Measurements from ENCODE around the gene IL1RL2. TPM values are rescaled to one million over a fixed set of nuclear protein-coding genes. Genes with fewer than 3 reads are reported as not detected.

Gene IL1RL2
- total and polyA plus RNA-seq, 2 of the 8 experiments (the other 6 are each of a cell fraction or from before 2014, with no cell fraction given), result not detected

DNA sequence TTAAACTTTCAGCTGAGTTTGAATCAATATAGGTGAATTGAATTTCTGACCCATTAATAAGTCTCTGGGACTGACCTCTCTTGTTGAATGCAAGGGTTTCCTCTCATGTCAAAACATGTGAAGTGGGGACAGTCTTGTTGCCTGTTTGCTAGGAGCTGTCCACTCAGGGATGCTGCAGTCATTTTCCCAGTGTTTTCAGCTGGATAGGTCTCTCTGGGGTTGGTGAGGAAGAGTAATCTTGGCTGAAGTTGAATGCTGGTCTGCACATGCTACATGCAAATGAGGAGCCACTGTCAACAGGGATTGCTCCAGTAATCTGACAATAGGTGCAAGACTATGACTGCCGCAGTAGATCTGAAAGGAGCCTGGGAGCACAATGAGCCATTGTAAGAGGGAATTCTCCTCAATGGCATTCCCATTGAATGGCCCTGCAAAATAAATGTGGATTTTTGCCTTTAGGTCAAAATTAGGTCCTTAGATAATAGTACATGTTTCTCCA is 90.4 kb downstream of the IL1RL2 start:
- H2BK12ac ChIP-seq (ENCODE audit: low read depth, low read length), result no peak overlapping the region
- H3K4me1 ChIP-seq (replicated peaks in 1 of 4; ENCODE audit: control insufficient read depth in 3 of 4, insufficient read depth in 4 of 4, low read length in 3 of 4), result no peaks in the 10 kb centered on the region
- H3K4me3 ChIP-seq (ENCODE audit: extremely low read depth in 1 of 4, insufficient read depth in 2 of 4, low read depth in 3 of 4, low read length in 4 of 4), result no peak overlapping the region
- no peaks in the 10 kb centered on the region for H3K23me2 ChIP-seq (ENCODE audit: low read depth, low read length)
- ChIA-PET POLR2A (ENCODE audit: partially characterized antibody) (no interaction called here), CTCF (ENCODE audit: partially characterized antibody) (interaction anchor here (1.0 to 2.1 kb wide), 4 partner anchors 9 to 36 kb away, joined by 3 to 6 read pairs (median 4); no protein-coding TSS in a partner anchor)
- H2AK5ac ChIP-seq (ENCODE audit: low read depth, low read length), result no peak overlapping the region
- H2BK20ac ChIP-seq (ENCODE audit: low read length), result no peak overlapping the region
- H3K27me3 ChIP-seq (replicated peaks in 1 of 4; ENCODE audit: control insufficient read depth in 3 of 4, extremely low read depth in 1 of 4, insufficient read depth in 3 of 4, low read length in 3 of 4), result no peaks in the 10 kb centered on the region
- no peak overlapping the region for H2AFZ ChIP-seq (ENCODE audit: low read length)
- H3K56ac ChIP-seq (replicated peaks; ENCODE audit: insufficient read length, low read depth, low read length), result no peak overlapping the region
- H3K14ac ChIP-seq (ENCODE audit: insufficient read length), result no peak overlapping the region
- no peaks in the 10 kb centered on the region for H3K79me2 ChIP-seq (ENCODE audit: control insufficient read depth in 1 of 2, insufficient read depth in 2 of 2, low read length in 2 of 2)
- no peak overlapping the region for H3K9ac ChIP-seq (replicated peaks in 1 of 4; ENCODE audit: extremely low read depth in 1 of 4, low read depth in 3 of 4, low read length in 3 of 4)
- no peak for FAIRE-seq
- H3K9me3 ChIP-seq (ENCODE audit: insufficient read depth in 2 of 2, low read depth in 1 of 2, low read length in 1 of 2), result no peaks in the 10 kb centered on the region
- H3K79me1 ChIP-seq (ENCODE audit: low read depth, low read length), result no peaks in the 10 kb centered on the region
- no peak overlapping the region for H4K8ac ChIP-seq (ENCODE audit: extremely low read depth, insufficient read depth, low read length)
- H3K4ac ChIP-seq (replicated peaks; ENCODE audit: insufficient read length, low read depth, low read length), result no peak overlapping the region
- H3K18ac ChIP-seq (ENCODE audit: extremely low read depth, low read length), result no peak overlapping the region
- DNase-seq (ENCODE audit: low read depth in 1 of 2, low spot score in 2 of 2), result no peak
- TF ChIP-seq CBX8 (IDR thresholded peaks at IDR 0.05; ENCODE audit: borderline replicate concordance, low read depth, low read length), result no peak
- no peak for TF ChIP-seq JUND (IDR thresholded peaks at IDR 0.05; ENCODE audit: low read length)
- no peak for TF ChIP-seq SP4 (IDR thresholded peaks at IDR 0.05; ENCODE audit: low read length)
- no peak for TF ChIP-seq KDM1A (IDR thresholded peaks at IDR 0.05; ENCODE audit: borderline replicate concordance, low read length)
- no peak for TF ChIP-seq SAP30 (IDR thresholded peaks at IDR 0.05; ENCODE audit: insufficient read depth, insufficient replicate concordance, low read length)
- TF ChIP-seq BRCA1 (IDR thresholded peaks at IDR 0.05; ENCODE audit: low read depth, low read length), result no peak
- no peak for TF ChIP-seq CTBP2 (IDR thresholded peaks at IDR 0.05; ENCODE audit: borderline replicate concordance, insufficient read depth, insufficient read length, low read length)
- TF ChIP-seq SIX5 (IDR thresholded peaks at IDR 0.05; ENCODE audit: low read depth, low read length), result no peak
- H4K91ac ChIP-seq (replicated peaks; ENCODE audit: insufficient read length, low read length), result no peak overlapping the region
- H2BK120ac ChIP-seq (replicated peaks; ENCODE audit: low read depth, low read length), result no peak overlapping the region
- H2BK5ac ChIP-seq (ENCODE audit: low read depth, low read length), result no peak overlapping the region
- no peak overlapping the region for H3K27ac ChIP-seq (ENCODE audit: low read depth, low read length)
- no peaks in the 10 kb centered on the region for H4K20me1 ChIP-seq (replicated peaks in 1 of 2; ENCODE audit: control insufficient read depth in 1 of 2, insufficient read depth in 2 of 2, low read length in 2 of 2)
- no peak overlapping the region for H3K4me2 ChIP-seq (ENCODE audit: insufficient read depth in 1 of 2, low read depth in 2 of 2, low read length in 2 of 2)
- WGBS, 2 experiments (ENCODE audit: extremely low coverage in 1 of 2, insufficient coverage in 1 of 2, insufficient read length in 1 of 2, insufficient replicate concordance in 2 of 2, low coverage in 1 of 2, low lambda C conversion rate in 2 of 2, missing lambda C conversion rate in 1 of 2), result 95% methylated on average over 1 of the region's 1 CpG; no CpG with 5 or more reads in 1 of the 2 experiments
- no peak overlapping the region for H4K5ac ChIP-seq (ENCODE audit: insufficient read length, low read depth, low read length)
- H2BK15ac ChIP-seq (ENCODE audit: low read length), result no peak overlapping the region
- no peak overlapping the region for H3K23ac ChIP-seq (ENCODE audit: insufficient read length)
- no peaks in the 10 kb centered on the region for H3K36me3 ChIP-seq (ENCODE audit: control insufficient read depth in 2 of 4, insufficient read depth in 4 of 4, low read length in 3 of 4)
